GM12878 (cell line): ENCODE results near the gene NUP85. TPM values are rescaled to one million over a fixed set of nuclear protein-coding genes. Genes with fewer than 3 reads are reported as not detected.

Experiments
- DPF2 ChIP-seq: fragments of 450-650 bp; IDR thresholded peaks from 2 replicates; pipeline ENCODE4 v1.6.1; 2017; ENCODE audit warnings: mild to moderate bottlenecking
- E4F1 ChIP-seq: fragments of 450-650 bp; IDR thresholded peaks from 2 replicates; pipeline ENCODE4 v1.6.1; 2018; ENCODE audit warnings: borderline replicate concordance, mild to moderate bottlenecking; ENCODE audit not compliant: partially characterized antibody
- EGR1 ChIP-seq, 2 experiments: IDR thresholded peaks; 1 replicate in 1 of 2; 2 replicates in 1 of 2; pipeline ENCODE4 v1.6.1; 2011 to 2012; ENCODE audit warnings: low read depth in 2 of 2, low read length in 2 of 2, borderline replicate concordance in 1 of 2, mild to moderate bottlenecking in 1 of 2, moderate library complexity in 1 of 2
- HCFC1 ChIP-seq: fragments of 150-350 bp; IDR thresholded peaks from 2 replicates; pipeline ENCODE4 v1.6.1; 2014; ENCODE audit warnings: low read length
- HDGF ChIP-seq: fragments of 450-650 bp; IDR thresholded peaks from 2 replicates; pipeline ENCODE4 v1.6.1; 2016; ENCODE audit warnings: antibody characterized with exemption
- IKZF2 ChIP-seq, 2 experiments: fragments of 450-650 bp; IDR thresholded peaks; 2 replicates each; pipeline ENCODE4 v1.6.1; 2017; ENCODE audit warnings: mild to moderate bottlenecking in 2 of 2, moderate library complexity in 2 of 2
- IRF4 ChIP-seq: IDR thresholded peaks from 2 replicates; pipeline ENCODE4 v1.6.1; 2011; ENCODE audit warnings: low read depth, low read length
- LARP7 ChIP-seq: fragments of 450-650 bp; IDR thresholded peaks from 2 replicates; pipeline ENCODE4 v1.6.1; 2017; ENCODE audit warnings: mild to moderate bottlenecking
- MYB ChIP-seq: fragments of 150-350 bp; IDR thresholded peaks from 2 replicates; pipeline ENCODE4 v1.6.1; 2014; ENCODE audit warnings: mild to moderate bottlenecking, low read depth, low read length, borderline replicate concordance
- MYC ChIP-seq: IDR thresholded peaks from 2 replicates; pipeline ENCODE4 v1.6.1; 2011; ENCODE audit warnings: mild to moderate bottlenecking, low read length, moderate library complexity, inconsistent platforms; ENCODE audit not compliant: insufficient read depth, insufficient replicate concordance, insufficient read length, severe bottlenecking
- NKRF ChIP-seq: fragments of 450-650 bp; conservative IDR thresholded peaks from 2 replicates; pipeline ENCODE4 v1.6.1; 2017; ENCODE audit warnings: mild to moderate bottlenecking, moderate library complexity
- NRF1 ChIP-seq: conservative IDR thresholded peaks from 2 replicates; pipeline ENCODE4 v1.6.1; 2011; ENCODE audit warnings: mild to moderate bottlenecking, low read depth, low read length, improper control_type of control experiment
- PBX3 ChIP-seq: IDR thresholded peaks from 2 replicates; pipeline ENCODE4 v1.6.1; 2011; ENCODE audit warnings: mild to moderate bottlenecking, low read depth, low read length, moderate library complexity; ENCODE audit not compliant: insufficient replicate concordance
- PML ChIP-seq: IDR thresholded peaks from 2 replicates; pipeline ENCODE4 v1.6.1; 2012; ENCODE audit warnings: low read length, inconsistent platforms
- POLR2A ChIP-seq: IDR thresholded peaks from 2 replicates; pipeline ENCODE4 v1.6.1; 2011; ENCODE audit warnings: low read depth, mild to moderate bottlenecking, low read length
- POLR2AphosphoS5 ChIP-seq: IDR thresholded peaks from 2 replicates; pipeline ENCODE4 v1.6.1; 2011; ENCODE audit warnings: mild to moderate bottlenecking, low read length, inconsistent platforms
- POU2F2 ChIP-seq: IDR thresholded peaks from 3 replicates; pipeline ENCODE4 v1.6.1; 2011; ENCODE audit warnings: low read depth, mild to moderate bottlenecking, low read length, borderline replicate concordance
- RUNX3 ChIP-seq: IDR thresholded peaks from 2 replicates; pipeline ENCODE4 v1.6.1; 2012; ENCODE audit warnings: low read length, inconsistent platforms
- SP1 ChIP-seq: IDR thresholded peaks from one replicate; pipeline ENCODE4 v1.6.1; 2011; ENCODE audit warnings: low read depth, low read length
- SREBF1 ChIP-seq: IDR thresholded peaks from 2 replicates; pipeline ENCODE4 v1.6.1; 2012; ENCODE audit warnings: mild to moderate bottlenecking, low read length
- SRF ChIP-seq, 2 experiments: IDR thresholded peaks; 2 replicates each; pipeline ENCODE4 v1.6.1; 2011; ENCODE audit warnings: low read depth in 2 of 2, low read length in 2 of 2, mild to moderate bottlenecking in 1 of 2, moderate library complexity in 1 of 2
- STAT1 ChIP-seq: fragments of 450-650 bp; conservative IDR thresholded peaks from 2 replicates; pipeline ENCODE4 v1.6.1; 2014; ENCODE audit warnings: antibody characterized with exemption, mild to moderate bottlenecking
- STAT3 ChIP-seq: IDR thresholded peaks from 2 replicates; pipeline ENCODE4 v1.6.1; 2011; ENCODE audit warnings: low read depth, low read length, improper control_type of control experiment
- TAF1 ChIP-seq: IDR thresholded peaks from 2 replicates; pipeline ENCODE4 v1.6.1; 2011; ENCODE audit warnings: mild to moderate bottlenecking, low read depth, low read length, borderline replicate concordance
- TARDBP ChIP-seq: IDR thresholded peaks from 2 replicates; pipeline ENCODE4 v1.6.1; 2016; ENCODE audit warnings: borderline replicate concordance
- ZNF207 ChIP-seq: fragments of 450-650 bp; IDR thresholded peaks from 2 replicates; pipeline ENCODE4 v1.6.1; 2014; ENCODE audit warnings: antibody characterized with exemption, mild to moderate bottlenecking, borderline replicate concordance
- polyA plus RNA-seq, 11 experiments: library from polyadenylated mRNA; depleted of rRNA in 4 of 11; unstranded in 6 of 11; stranded (reverse) in 5 of 11; fragments of >200 nt; fragmentation: Nextera tagmentation in 4 of 11; fragmentation: Illumina TruSeq in 1 of 11; extraction: Ambion mirVana in 4 of 11; extraction: Trizol in 1 of 11; gene quantifications; 1 replicate in 1 of 11; 2 replicates in 10 of 11; pipeline versions ENCODE4 v1.2.1 to v1.2.3, GENCODE V29; 2011 to 2016; ENCODE audit warnings: inconsistent platforms in 2 of 11, missing spikeins in 2 of 11, low read depth in 1 of 11
- total RNA-seq, 4 experiments: library from RNA; depleted of rRNA in 3 of 4; stranded (reverse); fragments of >200 nt in 3 of 4; fragmentation: Illumina TruSeq in 1 of 4; extraction: Trizol in 1 of 4; gene quantifications; 2 replicates each; pipeline versions ENCODE4 v1.2.1 to v1.2.3, GENCODE V29; 2013 to 2021

The NUP85 gene
- total and polyA plus RNA-seq, 10 of the 15 experiments (the other 5 are each of a cell fraction or from before 2014, with no cell fraction given) = 54.0 to 135 (median 95.4) TPM

- TF ChIP-seq MYC = peak; percentile 94
- TF ChIP-seq HCFC1 = peak; percentile 64
- TF ChIP-seq POLR2AphosphoS5 = peak; percentile 92
- TF ChIP-seq TAF1 = peak; percentile 59; the same call in 1 of the 2 replicates
- no peak for TF ChIP-seq STAT3
- TF ChIP-seq SREBF1 = no peak
- peak; percentile 39 for TF ChIP-seq SP1
- peak; percentile 91 for TF ChIP-seq PML
- no peak for TF ChIP-seq IRF4
- peak; percentile 64; the same call in 1 of the 2 replicates for TF ChIP-seq TARDBP
- peak; percentile 67 for TF ChIP-seq NRF1
- TF ChIP-seq POU2F2 = peak; percentile 63; the same call in 1 of the 3 replicates
- peak; percentile 97 for TF ChIP-seq STAT1
- peak; percentile 95 for TF ChIP-seq LARP7
- TF ChIP-seq RUNX3 = peak; percentile 19; the same call in 1 of the 2 replicates
- peak; percentile 97 for TF ChIP-seq ZNF207
- TF ChIP-seq SRF (IDR thresholded peaks at IDR 0.05; ENCODE audit: low read depth in 2 of 2, low read length in 2 of 2) = 0 out of 4 replicates have a peak, but pooled peaks of 1 of the 2 experiments have one; percentile 51
- TF ChIP-seq IKZF2 (IDR thresholded peaks at IDR 0.05) = peak; percentile 45 to 52; a peak in 3 of 4 replicates
- TF ChIP-seq E4F1 = peak; percentile 78
- peak; percentile 93 for TF ChIP-seq POLR2A
- peak; percentile 99 for TF ChIP-seq MYB
- no peak for TF ChIP-seq PBX3
- 0 out of 2 replicates have a peak, but pooled peaks have one; percentile 21 for TF ChIP-seq HDGF
- peak; percentile 64; the same call in 1 of the 2 replicates for TF ChIP-seq DPF2
- peak in 1 of 2 experiments; percentile 22; a peak in 1 of 3 replicates for TF ChIP-seq EGR1 (IDR thresholded peaks at IDR 0.05; ENCODE audit: borderline replicate concordance in 1 of 2, low read depth in 2 of 2, low read length in 2 of 2)
- TF ChIP-seq NKRF = no peak; the same call in 1 of the 2 replicates
Measured at GRCh38 chr17:75205037-75205792, at the start of gene NUP85 (continued).
